HEK293T (cell line): ENCODE measurements around the gene JPH4.

Source experiments
- CTCF ChIA-PET: fragments of 350-600 bp; formaldehyde crosslinking; extraction: SDS; loops from one replicate; lab custom pipeline; 2021; ENCODE audit warnings: antibody characterized with exemption, inconsistent platforms; lab: Yijun Ruan, JAX
- POLR2A ChIA-PET: fragments of 350-600 bp; formaldehyde crosslinking; extraction: SDS; loops from one replicate; lab custom pipeline; 2020; ENCODE audit warnings: antibody characterized with exemption, inconsistent platforms; lab: Yijun Ruan, JAX
- DNase-seq: peaks from one replicate; pipeline ENCODE4 v3.0.0; 2012; ENCODE audit warnings: mixed read lengths; ENCODE audit errors: extremely low spot score
- ARNT ChIP-seq: fragments of 450-650 bp; IDR thresholded peaks from 2 replicates; pipeline ENCODE4 v1.6.1; 2017; ENCODE audit warnings: mild to moderate bottlenecking
- BHLHE40 ChIP-seq: fragments of 450-650 bp; IDR thresholded peaks from 2 replicates; pipeline ENCODE4 v1.6.1; 2016; ENCODE audit warnings: mild to moderate bottlenecking, moderate library complexity, borderline replicate concordance
- CTBP1 ChIP-seq: fragments of 450-650 bp; IDR thresholded peaks from 2 replicates; pipeline ENCODE4 v1.6.1; 2016; ENCODE audit warnings: borderline replicate concordance
- ELF4 ChIP-seq: fragments of 450-650 bp; IDR thresholded peaks from 2 replicates; pipeline ENCODE4 v1.6.1; 2017; ENCODE audit warnings: antibody characterized with exemption
- FOXA1 ChIP-seq: fragments of 450-650 bp; IDR thresholded peaks from 2 replicates; pipeline ENCODE4 v1.6.1; 2016; ENCODE audit warnings: mild to moderate bottlenecking
- FOXK2 ChIP-seq: fragments of 450-650 bp; IDR thresholded peaks from 2 replicates; pipeline ENCODE4 v1.6.1; 2016; ENCODE audit warnings: mild to moderate bottlenecking
- FOXM1 ChIP-seq: fragments of 450-650 bp; IDR thresholded peaks from 2 replicates; pipeline ENCODE4 v1.6.1; 2017; ENCODE audit warnings: mild to moderate bottlenecking, borderline replicate concordance
- HDGF ChIP-seq: fragments of 450-650 bp; IDR thresholded peaks from 2 replicates; pipeline ENCODE4 v1.6.1; 2017; ENCODE audit warnings: antibody characterized with exemption, borderline replicate concordance
- L3MBTL2 ChIP-seq: fragments of 450-650 bp; conservative IDR thresholded peaks from 2 replicates; pipeline ENCODE4 v1.6.1; 2016; ENCODE audit warnings: mild to moderate bottlenecking
- LEF1 ChIP-seq: fragments of 450-650 bp; IDR thresholded peaks from 2 replicates; pipeline ENCODE4 v1.6.1; 2017; ENCODE audit warnings: mild to moderate bottlenecking, borderline replicate concordance
- NFRKB ChIP-seq: fragments of 450-650 bp; IDR thresholded peaks from 2 replicates; pipeline ENCODE4 v1.6.1; 2016; ENCODE audit warnings: mild to moderate bottlenecking, moderate library complexity
- SP1 ChIP-seq: fragments of 450-650 bp; IDR thresholded peaks from 2 replicates; pipeline ENCODE4 v1.6.1; 2017
- SUZ12 ChIP-seq: fragments of 450-650 bp; IDR thresholded peaks from 2 replicates; pipeline ENCODE4 v1.6.1; 2016; ENCODE audit warnings: mild to moderate bottlenecking
- TARDBP ChIP-seq: fragments of 450-650 bp; IDR thresholded peaks from 2 replicates; pipeline ENCODE4 v1.6.1; 2016
- ZNF384 ChIP-seq: fragments of 450-650 bp; IDR thresholded peaks from 2 replicates; pipeline ENCODE4 v1.6.1; 2016
- TF ChIP-seq, protein P1 (sequence below): fragments of 450-650 bp; IDR thresholded peaks from 2 replicates; pipeline ENCODE4 v1.6.1; 2016

Gene JPH4

GRCh38 chr14:23533652-23534435 lies 44.7 kb downstream of the JPH4 start:
- DNase-seq: no peak
- TF ChIP-seq LEF1: no peak
- POLR2A ChIA-PET: no interaction called here
- CTCF ChIA-PET: interaction anchor here (1.1 kb wide), 1 partner anchor 17 kb away, joined by 3 read pairs; the partner anchor contains the start of gene ZFHX2

DNA sequence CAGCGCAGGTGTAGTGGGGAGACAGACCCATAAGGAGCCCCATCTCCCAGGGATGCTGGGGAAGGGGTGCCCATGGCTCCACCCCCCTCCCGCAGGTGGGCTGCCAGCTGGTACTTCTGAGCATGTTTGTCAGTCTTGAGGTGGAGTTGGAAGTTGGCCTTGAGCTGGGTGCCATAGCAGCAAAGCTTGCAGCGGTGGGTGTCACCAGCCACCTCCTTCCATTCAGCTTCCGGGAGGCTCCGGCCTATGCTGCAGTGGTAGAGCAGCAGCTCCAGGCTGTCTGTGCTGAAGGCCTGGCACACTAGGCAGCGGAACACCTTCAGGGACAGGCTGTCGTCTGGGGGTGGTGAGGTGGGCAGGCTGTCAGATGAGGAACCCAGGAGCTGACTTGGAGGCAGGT lies 45.9 kb downstream of the JPH4 start:
- CTCF ChIA-PET: interaction anchor here (0.6 to 1.1 kb wide), 3 partner anchors 19 to 39 kb away, joined by 3 read pairs; partner anchors contain the start of gene ZFHX2
- TF ChIP-seq SP1: no peak
- TF ChIP-seq ARNT: no peak
- TF ChIP-seq, protein P1, sequence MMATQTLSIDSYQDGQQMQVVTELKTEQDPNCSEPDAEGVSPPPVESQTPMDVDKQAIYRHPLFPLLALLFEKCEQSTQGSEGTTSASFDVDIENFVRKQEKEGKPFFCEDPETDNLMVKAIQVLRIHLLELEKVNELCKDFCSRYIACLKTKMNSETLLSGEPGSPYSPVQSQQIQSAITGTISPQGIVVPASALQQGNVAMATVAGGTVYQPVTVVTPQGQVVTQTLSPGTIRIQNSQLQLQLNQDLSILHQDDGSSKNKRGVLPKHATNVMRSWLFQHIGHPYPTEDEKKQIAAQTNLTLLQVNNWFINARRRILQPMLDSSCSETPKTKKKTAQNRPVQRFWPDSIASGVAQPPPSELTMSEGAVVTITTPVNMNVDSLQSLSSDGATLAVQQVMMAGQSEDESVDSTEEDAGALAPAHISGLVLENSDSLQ: no peak
- TF ChIP-seq BHLHE40: no peak
- TF ChIP-seq HDGF: no peak
- TF ChIP-seq SUZ12: no peak
- no peak for TF ChIP-seq ZNF384
- no peak for TF ChIP-seq ELF4
- no peak for TF ChIP-seq NFRKB
- TF ChIP-seq L3MBTL2: no peak
- TF ChIP-seq FOXM1: no peak
- no peak for TF ChIP-seq FOXA1
- TF ChIP-seq CTBP1: no peak
- TF ChIP-seq FOXK2: no peak
- no peak for TF ChIP-seq LEF1
- no peak for TF ChIP-seq TARDBP
- DNase-seq: no peak
- POLR2A ChIA-PET: no interaction called here

GRCh38 chr14:23531391-23531790 lies 47.2 kb downstream of the JPH4 start:
- TF ChIP-seq NFRKB (no peak), FOXA1 (no peak), ARNT (no peak), BHLHE40 (no peak), FOXK2 (no peak), HDGF (no peak), LEF1 (no peak), TARDBP (no peak), ELF4 (no peak), ZNF384 (no peak), SUZ12 (no peak), CTBP1 (no peak), FOXM1 (no peak), SP1 (no peak)
- TF ChIP-seq, protein P1: no peak
- ChIA-PET POLR2A (interaction anchor here (0.9 to 1.3 kb wide), 2 partner anchors 9 to 24 kb away, joined by 3 to 4 read pairs; no protein-coding TSS in a partner anchor), CTCF (no interaction called here)
- DNase-seq: no peak

DNA sequence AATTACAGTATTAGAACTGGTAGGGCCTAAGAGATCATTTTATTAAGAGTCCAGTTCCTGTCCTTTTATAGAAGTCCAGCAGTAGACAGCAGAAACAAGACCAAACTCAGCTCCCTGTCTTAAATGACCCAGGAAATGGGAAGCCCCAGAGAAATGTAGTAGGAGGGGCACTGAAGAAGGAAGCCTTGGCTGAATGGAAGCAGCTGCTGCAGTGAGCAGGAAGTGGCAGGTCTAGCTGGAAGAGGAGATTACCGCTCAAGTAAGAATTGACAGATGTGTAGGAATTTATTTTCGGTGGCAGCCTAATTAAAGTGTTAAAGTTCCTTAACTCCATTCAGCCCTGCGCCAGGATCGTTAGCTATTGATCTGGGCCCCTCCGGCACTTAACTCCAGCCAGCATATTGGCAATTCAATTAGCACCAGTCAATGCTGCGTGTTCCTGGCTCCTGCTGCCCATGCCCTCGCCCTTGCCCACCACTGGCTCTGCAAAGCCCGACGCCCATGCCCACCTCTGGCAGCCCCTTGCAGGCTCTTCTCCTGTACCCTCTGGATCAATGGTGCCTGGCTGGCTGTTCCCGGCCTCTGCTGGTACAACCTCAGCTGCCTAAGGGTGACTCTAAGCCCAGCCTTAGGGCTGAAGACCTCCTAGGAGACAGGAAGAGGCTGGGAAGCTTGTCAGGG lies 48.1 kb downstream of the JPH4 start:
- no peak for DNase-seq
- TF ChIP-seq, protein P1: no peak
- TF ChIP-seq CTBP1 (no peak), NFRKB (no peak), SUZ12 (no peak), FOXA1 (no peak), BHLHE40 (no peak), FOXK2 (no peak), HDGF (no peak), SP1 (no peak), ELF4 (no peak), L3MBTL2 (no peak), ARNT (no peak), ZNF384 (no peak), FOXM1 (no peak), TARDBP (no peak), LEF1 (no peak)
- ChIA-PET CTCF (interaction anchor here (1.4 kb wide), 1 partner anchor 8 kb away, joined by 5 read pairs; no protein-coding TSS in a partner anchor), POLR2A (interaction anchor here (1.3 kb wide), 1 partner anchor 9 kb away, joined by 4 read pairs; no protein-coding TSS in a partner anchor)

- no peak for DNase-seq
- CTCF ChIA-PET: interaction anchor here (1.0 kb wide), 1 partner anchor 9 kb away, joined by 6 read pairs; no protein-coding TSS in a partner anchor
- no peak for TF ChIP-seq FOXA1
- no peak for TF ChIP-seq ARNT
- POLR2A ChIA-PET: interaction anchor here (2.3 kb wide), 1 partner anchor 27 kb away, joined by 10 read pairs; the partner anchor contains the start of gene THTPA
Observed at GRCh38 chr14:23529016-23529415, 49.6 kb downstream of the JPH4 start.

- TF ChIP-seq ZNF384 (no peak), FOXM1 (no peak), TARDBP (no peak), FOXA1 (no peak), ARNT (no peak), SUZ12 (no peak), LEF1 (no peak), NFRKB (no peak), BHLHE40 (no peak), CTBP1 (no peak), SP1 (no peak)
- TF ChIP-seq, protein P1: no peak
- ChIA-PET POLR2A (interaction anchor here (2.3 kb wide), 1 partner anchor 28 kb away, joined by 10 read pairs; the partner anchor contains the start of gene THTPA), CTCF (interaction anchor here (1.0 kb wide), 1 partner anchor 10 kb away, joined by 6 read pairs; no protein-coding TSS in a partner anchor)
- DNase-seq: no peak
Observed at GRCh38 chr14:23528555-23528954, 50.0 kb downstream of the JPH4 start.
